Measurements from ENCODE around the gene DCANP1. TPM values are rescaled to one million over a fixed set of nuclear protein-coding genes. Genes with fewer than 3 reads are reported as not detected.

The DCANP1 gene
- total RNA-seq, 1 donor, result not detected

DNA sequence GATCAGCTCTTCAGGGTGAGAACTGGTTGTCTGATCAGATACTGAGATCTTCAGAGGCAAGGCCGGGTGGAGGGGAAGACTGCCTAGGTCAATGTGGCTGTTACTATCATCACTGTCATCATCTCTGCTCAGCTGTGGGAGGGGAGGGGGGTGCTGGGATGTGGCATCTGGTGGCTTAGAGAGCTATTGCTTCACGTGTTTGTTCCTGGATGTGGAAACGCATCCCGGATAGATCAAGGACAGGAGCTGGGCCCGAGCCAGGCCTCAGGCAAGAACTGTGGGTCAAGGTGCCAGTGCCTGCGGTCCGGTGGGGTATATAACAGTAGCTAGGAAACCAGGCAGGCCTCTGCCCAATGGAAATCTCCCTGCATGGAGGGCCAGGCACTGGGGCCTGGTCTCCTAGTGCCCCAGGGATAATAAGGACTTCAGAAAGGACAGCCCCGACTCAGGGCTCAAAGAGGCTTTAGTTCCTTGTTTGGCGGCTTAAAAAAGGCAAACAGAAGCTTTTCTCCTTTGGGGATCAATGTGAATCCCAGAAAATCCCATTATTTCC lies 35.3 kb upstream of the DCANP1 start:
- Histone ChIP-seq H3K36me3 (ENCODE audit: insufficient read depth, low read length) (no peaks in the 10 kb centered on the region), H3K4me2 (ENCODE audit: insufficient read depth, low read length) (no peak overlapping the region), H2AFZ (ENCODE audit: low read length) (no peak overlapping the region), H3K9me3 (ENCODE audit: low read depth, low read length) (no peaks in the 10 kb centered on the region), H3K27ac (ENCODE audit: low read depth, low read length) (no peak overlapping the region), H3K4me1 (ENCODE audit: insufficient read depth, low read length) (no peaks in the 10 kb centered on the region), H3K79me2 (ENCODE audit: insufficient read depth, low read length) (no peaks in the 10 kb centered on the region), H4K20me1 (ENCODE audit: insufficient read depth, low read length) (no peaks in the 10 kb centered on the region), H3K27me3 (ENCODE audit: insufficient read depth, low read length) (peaks cover 19% of the 10 kb centered on the region), H3K4me3 (ENCODE audit: insufficient read depth, low read length) (no peak overlapping the region)
- TF ChIP-seq, protein P1, sequence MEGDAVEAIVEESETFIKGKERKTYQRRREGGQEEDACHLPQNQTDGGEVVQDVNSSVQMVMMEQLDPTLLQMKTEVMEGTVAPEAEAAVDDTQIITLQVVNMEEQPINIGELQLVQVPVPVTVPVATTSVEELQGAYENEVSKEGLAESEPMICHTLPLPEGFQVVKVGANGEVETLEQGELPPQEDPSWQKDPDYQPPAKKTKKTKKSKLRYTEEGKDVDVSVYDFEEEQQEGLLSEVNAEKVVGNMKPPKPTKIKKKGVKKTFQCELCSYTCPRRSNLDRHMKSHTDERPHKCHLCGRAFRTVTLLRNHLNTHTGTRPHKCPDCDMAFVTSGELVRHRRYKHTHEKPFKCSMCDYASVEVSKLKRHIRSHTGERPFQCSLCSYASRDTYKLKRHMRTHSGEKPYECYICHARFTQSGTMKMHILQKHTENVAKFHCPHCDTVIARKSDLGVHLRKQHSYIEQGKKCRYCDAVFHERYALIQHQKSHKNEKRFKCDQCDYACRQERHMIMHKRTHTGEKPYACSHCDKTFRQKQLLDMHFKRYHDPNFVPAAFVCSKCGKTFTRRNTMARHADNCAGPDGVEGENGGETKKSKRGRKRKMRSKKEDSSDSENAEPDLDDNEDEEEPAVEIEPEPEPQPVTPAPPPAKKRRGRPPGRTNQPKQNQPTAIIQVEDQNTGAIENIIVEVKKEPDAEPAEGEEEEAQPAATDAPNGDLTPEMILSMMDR (IDR thresholded peaks at IDR 0.05; ENCODE audit: extremely low read depth, low read depth, low read length), result no peak
- DNase-seq (ENCODE audit: insufficient read length, low spot score, missing footprints), result no peak

DNA sequence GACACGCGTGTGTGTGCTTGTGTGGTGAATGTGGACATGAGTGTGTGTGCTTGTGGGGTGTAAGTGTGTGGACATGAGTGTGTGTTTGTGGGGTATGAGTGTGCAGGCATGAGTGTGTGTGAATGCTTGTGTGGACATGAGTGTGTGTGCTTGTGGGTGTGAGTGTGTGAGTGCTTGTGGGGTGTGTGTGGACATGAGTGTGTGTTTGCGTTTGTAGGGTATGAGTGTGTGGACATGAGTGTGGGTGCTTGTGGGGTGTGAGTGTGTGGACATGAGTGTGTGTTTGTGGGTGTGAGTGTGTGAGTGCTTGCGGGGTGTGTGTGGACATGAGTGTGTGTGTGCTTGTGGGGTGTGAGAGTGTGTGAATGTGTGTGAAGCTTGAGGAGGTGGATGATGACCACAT lies 34.8 kb upstream of the DCANP1 start:
- Histone ChIP-seq H3K79me2 (ENCODE audit: insufficient read depth, low read length) (no peaks in the 10 kb centered on the region), H3K4me3 (ENCODE audit: insufficient read depth, low read length) (no peak overlapping the region), H3K4me2 (ENCODE audit: insufficient read depth, low read length) (no peak overlapping the region), H3K27me3 (ENCODE audit: insufficient read depth, low read length) (peaks cover 19% of the 10 kb centered on the region), H2AFZ (ENCODE audit: low read length) (no peak overlapping the region), H3K4me1 (ENCODE audit: insufficient read depth, low read length) (no peaks in the 10 kb centered on the region), H3K9me3 (ENCODE audit: low read depth, low read length) (no peaks in the 10 kb centered on the region), H3K27ac (ENCODE audit: low read depth, low read length) (no peak overlapping the region), H3K36me3 (ENCODE audit: insufficient read depth, low read length) (no peaks in the 10 kb centered on the region), H4K20me1 (ENCODE audit: insufficient read depth, low read length) (no peaks in the 10 kb centered on the region)
- TF ChIP-seq, protein P1 (IDR thresholded peaks at IDR 0.05; ENCODE audit: extremely low read depth, low read depth, low read length), result no peak
- no peak for DNase-seq (ENCODE audit: insufficient read length, low spot score, missing footprints)

DNA sequence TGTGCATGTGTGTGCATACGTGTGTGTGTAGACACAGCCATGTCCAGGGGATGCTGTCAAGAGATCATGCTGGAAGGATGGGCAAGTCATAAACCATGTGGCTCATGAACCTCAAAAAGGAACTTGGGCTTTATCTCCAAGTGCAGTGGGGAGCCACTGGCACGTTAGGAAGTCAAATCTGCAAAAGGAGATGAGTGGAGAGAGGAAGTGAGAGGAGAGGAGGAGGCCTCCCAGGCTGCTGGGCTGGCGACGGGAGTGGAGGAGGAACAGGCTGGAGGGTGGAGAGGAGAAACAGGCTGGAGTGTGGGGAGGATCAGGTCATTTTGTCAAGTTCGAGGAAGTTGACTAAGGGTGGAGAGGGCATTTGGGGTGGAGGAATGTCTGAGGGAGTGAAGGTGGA lies 34.2 kb upstream of the DCANP1 start:
- H2AFZ ChIP-seq (ENCODE audit: low read length), result no peak overlapping the region
- H3K4me1 ChIP-seq (ENCODE audit: insufficient read depth, low read length), result no peaks in the 10 kb centered on the region
- no peaks in the 10 kb centered on the region for H3K36me3 ChIP-seq (ENCODE audit: insufficient read depth, low read length)
- no peaks in the 10 kb centered on the region for H3K9me3 ChIP-seq (ENCODE audit: low read depth, low read length)
- H3K79me2 ChIP-seq (ENCODE audit: insufficient read depth, low read length), result no peaks in the 10 kb centered on the region
- DNase-seq (ENCODE audit: insufficient read length, low spot score, missing footprints), result no peak
- no peak overlapping the region for H3K27ac ChIP-seq (ENCODE audit: low read depth, low read length)
- H3K27me3 ChIP-seq (ENCODE audit: insufficient read depth, low read length), result peaks cover 24% of the 10 kb centered on the region
- TF ChIP-seq, protein P1 (IDR thresholded peaks at IDR 0.05; ENCODE audit: extremely low read depth, low read depth, low read length), result no peak
- H3K4me3 ChIP-seq (ENCODE audit: insufficient read depth, low read length), result no peak overlapping the region
- no peaks in the 10 kb centered on the region for H4K20me1 ChIP-seq (ENCODE audit: insufficient read depth, low read length)
- no peak overlapping the region for H3K4me2 ChIP-seq (ENCODE audit: insufficient read depth, low read length)

DNA sequence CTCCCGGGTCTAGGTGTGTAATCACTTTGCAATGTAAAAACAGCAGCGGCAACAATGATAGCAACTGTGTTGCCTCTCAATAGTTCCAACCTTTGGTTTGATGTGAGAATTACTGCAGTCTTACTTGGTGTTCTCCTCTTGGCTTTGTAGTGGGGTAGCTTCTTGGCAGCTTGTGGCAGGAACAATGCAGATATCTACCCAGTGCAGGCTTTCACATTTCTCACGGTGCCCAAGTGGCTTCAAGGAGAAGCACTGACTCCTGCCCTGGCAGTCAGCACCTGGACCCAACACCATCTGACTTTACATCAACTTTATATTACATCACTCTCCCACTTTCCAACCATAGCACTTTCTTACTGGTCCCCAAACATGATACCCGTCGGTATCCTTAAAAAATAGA lies 33.4 kb upstream of the DCANP1 start:
- no peak for DNase-seq (ENCODE audit: insufficient read length, low spot score, missing footprints)
- Histone ChIP-seq H3K27me3 (ENCODE audit: insufficient read depth, low read length) (peaks cover 31% of the 10 kb centered on the region), H3K27ac (ENCODE audit: low read depth, low read length) (no peak overlapping the region)

More for the DNA sequence above, 33.4 kb upstream of the DCANP1 start:
- Histone ChIP-seq H4K20me1 (ENCODE audit: insufficient read depth, low read length) (no peaks in the 10 kb centered on the region), H3K79me2 (ENCODE audit: insufficient read depth, low read length) (no peaks in the 10 kb centered on the region), H3K9me3 (ENCODE audit: low read depth, low read length) (no peaks in the 10 kb centered on the region), H3K4me2 (ENCODE audit: insufficient read depth, low read length) (no peak overlapping the region), H3K36me3 (ENCODE audit: insufficient read depth, low read length) (no peaks in the 10 kb centered on the region), H3K4me3 (ENCODE audit: insufficient read depth, low read length) (no peak overlapping the region), H2AFZ (ENCODE audit: low read length) (no peak overlapping the region), H3K4me1 (ENCODE audit: insufficient read depth, low read length) (no peaks in the 10 kb centered on the region)
- TF ChIP-seq, protein P1 (IDR thresholded peaks at IDR 0.05; ENCODE audit: extremely low read depth, low read depth, low read length), result no peak

Measured in osteoblast (primary cell).